Keratinocyte (primary cell): ENCODE measurements around the gene RPS21. TPM values are rescaled to one million over a fixed set of nuclear protein-coding genes. Genes with fewer than 3 reads are reported as not detected.
A peak's percentile ranks its signal among the peaks of the same experiment; 100 is the strongest.

ENCODE experiments used
- DNase-seq: peaks from one replicate; pipeline ENCODE4 v3.0.0-alpha.2; 2011; ENCODE audit warnings: low read depth, missing footprints, low spot score
- FAIRE-seq: peaks from 2 replicates; lab custom pipeline; 2011; peaks lifted over from hg19 to GRCh38; lab: Jason Lieb, UNC
- H2AFZ ChIP-seq: 2 replicates; pipeline ENCODE4 v1.6.0; 2012; ENCODE audit warnings: low read length, control low read depth, inconsistent platforms; ENCODE audit not compliant: control insufficient read depth
- H3K27ac ChIP-seq: 2 replicates; pipeline ENCODE4 v1.5.1; 2011; ENCODE audit warnings: low read length; ENCODE audit not compliant: control insufficient read depth, insufficient read depth
- H3K27me3 ChIP-seq: 3 replicates; pipeline ENCODE4 v1.6.0; 2011; ENCODE audit warnings: low read length; ENCODE audit not compliant: control insufficient read depth, insufficient read depth; ENCODE audit errors: extremely low read depth
- H3K36me3 ChIP-seq, 2 experiments: 2 replicates in 1 of 2; 3 replicates in 1 of 2; pipeline ENCODE4 v1.5.1; 2011; ENCODE audit warnings: low read length in 2 of 2, mild to moderate bottlenecking in 1 of 2; ENCODE audit not compliant: control insufficient read depth in 2 of 2, insufficient read depth in 2 of 2; ENCODE audit errors: extremely low read depth in 1 of 2
- H3K4me1 ChIP-seq: 3 replicates; pipeline ENCODE4 v1.5.1; 2011; ENCODE audit warnings: low read length; ENCODE audit not compliant: control insufficient read depth, insufficient read depth; ENCODE audit errors: extremely low read depth
- H3K4me2 ChIP-seq: 3 replicates; pipeline ENCODE4 v1.6.0; 2011; ENCODE audit warnings: low read depth, low read length; ENCODE audit not compliant: control insufficient read depth, insufficient read depth; ENCODE audit errors: extremely low read depth
- H3K4me3 ChIP-seq, 3 experiments: fragments of 200-600 bp in 1 of 3; sonication (generic) in 1 of 3; 2 replicates in 2 of 3; 3 replicates in 1 of 3; pipeline ENCODE4 v1.5.1; 2011 to 2016; ENCODE audit warnings: low read length in 3 of 3, mild to moderate bottlenecking in 3 of 3, control low read depth in 2 of 3, inconsistent platforms in 1 of 3, low read depth in 1 of 3, mixed read lengths in 1 of 3, mixed run types in 1 of 3, moderate library complexity in 1 of 3; ENCODE audit not compliant: control insufficient read depth in 2 of 3, insufficient read depth in 2 of 3; ENCODE audit errors: extremely low read depth in 1 of 3
- H3K79me2 ChIP-seq: 2 replicates; pipeline ENCODE4 v1.6.0; 2012; ENCODE audit warnings: low read length; ENCODE audit not compliant: control insufficient read depth, insufficient read depth
- H3K9ac ChIP-seq: 3 replicates; pipeline ENCODE4 v1.6.0; 2011; ENCODE audit warnings: low read length; ENCODE audit not compliant: control insufficient read depth, insufficient read depth; ENCODE audit errors: extremely low read depth
- H3K9me1 ChIP-seq: 3 replicates; pipeline ENCODE4 v1.6.0; 2011; ENCODE audit warnings: low read length; ENCODE audit not compliant: control insufficient read depth, insufficient read depth; ENCODE audit errors: extremely low read depth
- H3K9me3 ChIP-seq: 2 replicates; pipeline ENCODE4 v1.5.1; 2012; ENCODE audit warnings: low read depth, low read length; ENCODE audit not compliant: control insufficient read depth
- H4K20me1 ChIP-seq: 3 replicates; pipeline ENCODE4 v1.6.0; 2011; ENCODE audit warnings: low read length; ENCODE audit not compliant: control insufficient read depth, insufficient read depth; ENCODE audit errors: extremely low read depth
- EZH2 ChIP-seq: IDR thresholded peaks from one replicate; pipeline ENCODE4 v1.6.1; 2012; ENCODE audit warnings: inconsistent platforms, mild to moderate bottlenecking, low read length, moderate library complexity
- dilution Hi-C: fragments of 300-500 bp; cut with MboI; formaldehyde crosslinking; loops from one replicate; pipeline ENCODE4 v1.7.0; 2020; ENCODE audit warnings: low sequenced_read_pairs; ENCODE audit not compliant: extremely low pct_ligation_motif_present
- polyA plus RNA-seq, 5 experiments: library from polyadenylated mRNA; depleted of rRNA in 3 of 5; stranded (reverse) in 3 of 5; stranded (forward) in 1 of 5; unstranded in 1 of 5; fragments of >200 nt; gene quantifications; 1 replicate in 1 of 5; 2 replicates in 3 of 5; 3 replicates in 1 of 5; pipeline versions ENCODE4 v1.2.1 to v1.2.3, GENCODE V29; 2011 to 2012; ENCODE audit warnings: missing spikeins in 2 of 5, low read depth in 1 of 5, low replicate concordance in 1 of 5
- TF ChIP-seq, protein P1 (sequence below), 3 experiments: IDR thresholded peaks in 1 of 3; conservative IDR thresholded peaks in 1 of 3; optimal IDR thresholded peaks in 1 of 3; 2 replicates in 2 of 3; 3 replicates in 1 of 3; pipeline versions ENCODE3 to v1.5.1; 2011; ENCODE audit warnings: low read length in 3 of 3, mild to moderate bottlenecking in 3 of 3, moderate library complexity in 2 of 3, control low read depth in 1 of 3, inconsistent platforms in 1 of 3; ENCODE audit not compliant: insufficient read depth in 2 of 3; ENCODE audit errors: extremely low read depth in 1 of 3

RPS21 gene
- polyA plus RNA-seq, 1 donor (not counting 4 experiments of a cell fraction or from before 2014, with no cell fraction given): 3,874 TPM

DNA sequence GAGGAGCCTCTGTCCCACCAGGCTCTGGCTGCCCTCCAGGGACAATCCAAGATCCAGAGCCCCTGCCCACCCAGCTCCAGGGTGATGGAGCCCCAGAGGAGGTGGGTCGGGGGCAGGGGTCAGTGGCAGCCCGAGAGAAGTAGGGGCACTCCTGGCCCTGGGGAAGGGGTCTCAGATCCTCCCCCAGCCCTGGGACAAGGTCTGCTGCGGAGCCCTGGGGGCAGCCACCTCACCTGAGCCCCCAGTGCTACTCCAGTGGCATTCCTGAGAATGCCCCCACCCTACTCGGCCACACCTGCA, 17.1 kb upstream of the RPS21 start:
- peaks cover 5% of the 10 kb centered on the region for H4K20me1 ChIP-seq
- no peak overlapping the region for H3K27ac ChIP-seq
- H3K4me1 ChIP-seq: peaks cover 40% of the 10 kb centered on the region
- dilution Hi-C loops: no loop called here
- no peak overlapping the region for H3K4me3 ChIP-seq
- H3K79me2 ChIP-seq: peaks cover 14% of the 10 kb centered on the region
- FAIRE-seq: no peak
- H3K27me3 ChIP-seq: no peaks in the 10 kb centered on the region
- no peaks in the 10 kb centered on the region for H3K9me1 ChIP-seq
- no peak overlapping the region for H2AFZ ChIP-seq
- peak overlapping the region; percentile 43 for H3K4me2 ChIP-seq
- TF ChIP-seq, protein P1, sequence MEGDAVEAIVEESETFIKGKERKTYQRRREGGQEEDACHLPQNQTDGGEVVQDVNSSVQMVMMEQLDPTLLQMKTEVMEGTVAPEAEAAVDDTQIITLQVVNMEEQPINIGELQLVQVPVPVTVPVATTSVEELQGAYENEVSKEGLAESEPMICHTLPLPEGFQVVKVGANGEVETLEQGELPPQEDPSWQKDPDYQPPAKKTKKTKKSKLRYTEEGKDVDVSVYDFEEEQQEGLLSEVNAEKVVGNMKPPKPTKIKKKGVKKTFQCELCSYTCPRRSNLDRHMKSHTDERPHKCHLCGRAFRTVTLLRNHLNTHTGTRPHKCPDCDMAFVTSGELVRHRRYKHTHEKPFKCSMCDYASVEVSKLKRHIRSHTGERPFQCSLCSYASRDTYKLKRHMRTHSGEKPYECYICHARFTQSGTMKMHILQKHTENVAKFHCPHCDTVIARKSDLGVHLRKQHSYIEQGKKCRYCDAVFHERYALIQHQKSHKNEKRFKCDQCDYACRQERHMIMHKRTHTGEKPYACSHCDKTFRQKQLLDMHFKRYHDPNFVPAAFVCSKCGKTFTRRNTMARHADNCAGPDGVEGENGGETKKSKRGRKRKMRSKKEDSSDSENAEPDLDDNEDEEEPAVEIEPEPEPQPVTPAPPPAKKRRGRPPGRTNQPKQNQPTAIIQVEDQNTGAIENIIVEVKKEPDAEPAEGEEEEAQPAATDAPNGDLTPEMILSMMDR (optimal IDR thresholded peaks at IDR 0.05 in 1 of 3, IDR thresholded peaks at IDR 0.05 in 1 of 3, conservative IDR thresholded peaks at IDR 0.05 in 1 of 3; ENCODE audit: extremely low read depth in 1 of 3, insufficient read depth in 2 of 3, low read length in 3 of 3): no peak
- TF ChIP-seq EZH2: no peak
- DNase-seq: no peak
- H3K9ac ChIP-seq: no peak overlapping the region
- no peaks in the 10 kb centered on the region for H3K36me3 ChIP-seq
- H3K9me3 ChIP-seq: no peaks in the 10 kb centered on the region

DNA sequence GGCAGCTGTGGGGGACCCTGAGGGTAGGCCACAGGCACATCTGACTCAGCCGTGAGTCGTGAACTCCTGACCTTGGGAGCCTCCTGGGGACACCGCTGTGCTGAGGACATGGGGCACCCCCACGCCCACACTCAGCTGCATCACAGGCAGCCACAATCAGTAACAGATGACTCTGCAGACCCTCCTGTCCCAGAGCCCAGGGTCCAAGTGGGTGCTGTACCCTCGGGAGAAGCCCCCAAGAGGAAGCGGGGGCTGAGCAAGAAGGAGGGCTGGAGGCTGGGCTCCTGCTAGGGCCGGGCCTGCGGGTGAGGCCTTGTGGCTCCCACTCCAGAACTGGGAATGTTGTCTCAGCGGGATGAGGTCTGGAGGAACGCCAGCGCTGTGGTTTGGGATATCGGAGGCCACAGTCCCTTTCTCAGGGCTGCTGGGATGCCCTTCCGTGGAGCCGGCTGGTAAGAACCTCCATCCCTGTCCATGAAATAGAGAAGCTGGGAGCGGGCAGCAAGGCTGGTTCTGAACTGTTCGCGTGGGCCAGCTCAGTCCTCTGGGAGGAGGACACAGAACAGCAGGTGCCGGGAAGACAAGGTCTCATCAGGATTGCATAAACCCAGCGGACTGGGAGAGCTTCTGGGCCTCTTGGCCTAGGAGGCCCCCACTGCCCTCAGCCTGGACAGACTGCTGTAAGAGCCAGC, 16.6 kb upstream of the RPS21 start:
- FAIRE-seq: no peak
- peak overlapping the region; percentile 5 for H3K4me2 ChIP-seq
- H3K36me3 ChIP-seq: no peaks in the 10 kb centered on the region
- no peak overlapping the region for H3K4me3 ChIP-seq
- H3K4me1 ChIP-seq: peaks cover 35% of the 10 kb centered on the region
- H3K27me3 ChIP-seq: no peaks in the 10 kb centered on the region
- H3K9me1 ChIP-seq: no peaks in the 10 kb centered on the region
- H2AFZ ChIP-seq: no peak overlapping the region
- no peak overlapping the region for H3K27ac ChIP-seq
- H3K79me2 ChIP-seq: peaks cover 9% of the 10 kb centered on the region
- DNase-seq: no peak
- dilution Hi-C loops: no loop called here
- H3K9me3 ChIP-seq: no peaks in the 10 kb centered on the region
- H3K9ac ChIP-seq: no peak overlapping the region
- H4K20me1 ChIP-seq: peaks cover 3% of the 10 kb centered on the region
- TF ChIP-seq, protein P1 (optimal IDR thresholded peaks at IDR 0.05 in 1 of 3, IDR thresholded peaks at IDR 0.05 in 1 of 3, conservative IDR thresholded peaks at IDR 0.05 in 1 of 3; ENCODE audit: extremely low read depth in 1 of 3, insufficient read depth in 2 of 3, low read length in 3 of 3): no peak
- no peak for TF ChIP-seq EZH2
